COLO668 (cell line): ENCODE measurements around the gene PPM1F.
"Not testable (repeated sequence)": the region's sequence is repeated elsewhere in the genome, so short reads cannot be mapped to it uniquely, and the experiment has no call there.

Experiments
- DNase-seq: peaks from one replicate; lab custom pipeline; 2025; ENCODE audit not compliant: unreplicated experiment; lab: John Stamatoyannopoulos, UW

The PPM1F gene

DNA sequence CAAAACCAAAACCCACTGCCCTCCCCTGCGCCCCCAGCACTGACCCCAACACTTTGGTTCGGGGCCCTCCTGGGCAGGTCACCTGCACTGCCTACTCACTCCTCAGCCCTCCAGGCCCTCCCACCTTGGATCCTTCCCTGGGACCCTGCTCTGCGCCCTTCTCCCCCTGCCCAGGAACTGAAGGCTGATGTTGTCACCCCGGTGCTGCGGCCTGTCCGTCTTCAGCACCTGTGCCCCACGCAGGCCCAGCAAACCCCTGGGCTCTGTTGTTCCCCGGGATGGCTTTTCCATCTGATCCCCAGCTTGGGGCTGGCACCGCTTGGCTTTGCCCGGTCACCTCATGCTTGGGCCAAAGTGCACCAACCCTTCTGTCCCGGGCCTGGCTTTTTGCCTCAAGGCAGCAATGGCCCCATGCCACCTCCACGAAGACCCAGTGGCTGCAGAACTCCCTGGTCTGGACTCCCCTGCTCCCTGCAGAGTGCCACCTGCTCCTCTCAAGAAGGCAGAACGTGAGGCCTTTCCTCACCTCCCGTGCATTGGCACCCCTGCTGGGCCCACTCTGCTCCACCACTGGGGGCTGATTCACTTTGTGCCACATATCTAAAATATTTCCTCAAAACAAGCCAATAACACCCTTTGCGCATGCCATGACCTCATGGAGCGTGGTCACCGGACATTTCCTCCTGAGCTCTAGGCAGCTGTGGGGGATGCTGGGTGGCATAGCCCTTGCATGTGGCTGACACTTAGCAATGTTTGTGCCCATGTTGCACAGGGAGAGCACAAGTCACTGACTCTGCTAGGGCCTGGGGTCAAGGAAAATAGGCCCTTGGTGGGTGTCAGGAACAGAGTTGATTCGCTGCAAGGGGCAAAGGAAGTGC is 8.8 kb downstream of the PPM1F start:
- DNase-seq, result no peak

DNA sequence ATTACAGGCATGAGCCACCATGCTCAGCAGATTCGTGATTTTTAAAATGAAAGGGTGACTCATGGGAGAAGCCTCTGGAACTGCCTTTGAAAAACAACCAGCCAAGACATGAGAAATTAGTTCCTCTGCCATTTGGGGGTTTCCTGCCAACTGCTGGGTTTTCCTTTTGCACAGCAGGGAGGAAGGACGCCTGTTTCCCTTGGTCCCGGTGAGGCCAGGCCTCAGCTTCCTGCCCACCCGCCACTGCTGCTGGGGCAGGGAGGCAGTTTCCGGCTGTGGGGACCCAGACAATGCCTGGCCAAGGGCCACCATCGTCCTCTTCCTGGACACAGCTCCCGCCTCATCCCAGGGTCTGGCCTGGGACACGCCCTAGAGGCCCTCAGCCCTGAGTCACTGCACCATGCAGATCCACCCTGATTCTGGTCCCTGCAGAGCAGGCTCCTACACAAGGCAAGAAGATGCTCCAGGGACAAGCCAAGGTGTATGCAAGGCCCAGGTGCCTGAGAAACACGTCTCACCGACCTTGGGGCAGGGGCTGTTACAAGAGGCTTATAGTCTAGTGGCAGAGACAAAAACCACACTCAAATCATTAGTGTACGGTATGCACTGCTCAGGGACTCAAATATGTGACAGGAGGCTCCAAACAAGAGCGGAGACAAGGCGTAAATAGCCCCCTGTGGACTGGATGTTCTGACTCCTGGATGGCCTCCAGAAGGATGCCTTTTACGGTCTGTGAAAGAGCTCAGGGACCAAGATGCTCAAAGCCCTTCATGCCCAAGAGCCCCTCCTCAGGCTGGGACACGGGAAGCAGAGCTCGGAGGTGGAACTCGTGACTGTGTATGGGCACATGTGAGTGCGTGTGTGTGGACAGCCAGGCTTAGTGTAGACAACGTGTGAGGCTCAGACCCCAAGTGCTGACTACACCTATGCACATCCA is 10.0 kb downstream of the PPM1F start:
- no peak for DNase-seq

DNA sequence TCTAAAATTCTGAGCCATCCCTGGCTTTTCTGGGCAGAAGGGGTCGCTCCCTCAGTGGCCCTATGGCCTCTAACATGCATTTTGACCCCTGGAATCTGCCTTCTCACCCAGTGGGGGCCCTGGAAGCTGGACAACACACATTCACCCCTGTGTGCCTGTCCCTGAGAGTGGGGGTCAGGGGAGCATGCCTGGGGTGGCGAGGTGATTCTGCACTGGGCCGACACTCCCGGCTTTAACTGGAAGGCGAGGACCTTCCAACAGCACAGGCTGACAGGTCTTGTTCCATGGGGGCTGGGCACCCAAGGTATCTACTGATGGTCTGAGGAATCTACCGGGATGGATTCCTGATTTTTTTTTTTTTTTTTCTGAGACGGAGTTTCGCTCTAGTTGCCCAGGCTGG is 10.7 kb downstream of the PPM1F start:
- no peak for DNase-seq

DNA sequence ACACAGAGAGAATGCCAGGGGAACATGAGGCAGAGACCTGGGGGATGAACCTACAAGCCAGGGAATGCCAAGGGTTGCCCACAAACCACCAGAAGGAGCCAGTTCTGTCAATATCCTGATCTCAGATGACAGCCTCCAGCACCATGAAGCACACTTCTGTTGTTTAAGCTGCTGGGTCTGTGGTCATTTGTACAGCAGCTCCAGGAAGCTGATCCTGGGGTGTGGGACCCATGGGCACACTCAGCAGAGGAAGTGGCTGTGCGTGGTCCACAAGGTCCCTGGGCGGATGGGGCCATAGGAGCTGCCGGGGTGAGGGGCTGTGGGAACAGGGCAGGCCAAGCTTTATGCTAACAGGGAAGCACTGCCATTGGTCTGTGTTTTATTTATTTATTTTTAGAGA is 12.1 kb downstream of the PPM1F start:
- DNase-seq, result no peak

DNA sequence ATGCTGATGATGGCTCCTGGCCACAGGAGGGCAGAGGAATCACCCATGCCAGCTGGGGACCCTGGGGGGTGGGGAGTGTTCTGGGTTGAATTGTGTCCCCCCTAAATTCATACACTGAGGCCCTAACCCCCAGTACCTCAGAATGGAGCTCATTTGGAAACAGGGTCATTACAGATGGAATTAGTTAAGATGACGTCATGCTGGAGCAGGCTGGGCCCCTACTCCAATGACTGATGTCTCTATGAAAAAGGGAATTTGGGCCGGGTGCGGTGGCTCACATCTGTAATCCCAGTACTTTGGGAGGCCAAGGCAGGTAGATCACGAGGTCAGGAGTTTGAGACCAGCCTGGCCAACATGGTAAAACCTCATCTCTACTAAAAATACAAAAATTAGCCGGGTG is 12.7 kb downstream of the PPM1F start:
- DNase-seq, result not testable (repeated sequence)

DNA sequence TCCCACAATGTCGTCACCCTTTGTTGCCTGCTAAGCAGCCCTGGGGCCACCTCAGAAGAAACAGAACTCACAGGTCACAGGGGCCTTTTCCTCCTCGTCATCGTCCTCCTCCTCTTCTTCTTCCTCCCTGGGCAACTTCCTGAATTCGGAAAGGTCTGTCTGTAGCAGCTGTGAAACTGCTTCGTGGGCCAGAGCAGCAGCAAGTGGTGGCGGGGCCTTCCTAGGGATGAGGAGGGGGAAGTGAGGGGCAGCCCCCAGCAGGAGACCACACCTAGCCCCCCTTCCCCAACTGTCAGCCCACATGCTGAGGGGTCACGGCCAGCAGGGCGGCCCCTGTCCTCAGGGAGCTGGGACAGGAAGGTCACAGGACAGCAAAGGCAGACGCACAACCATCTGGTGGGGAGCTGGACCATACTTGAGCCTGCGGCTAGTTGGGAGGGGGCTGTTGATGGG is 13.2 kb downstream of the PPM1F start:
- no peak for DNase-seq

DNA sequence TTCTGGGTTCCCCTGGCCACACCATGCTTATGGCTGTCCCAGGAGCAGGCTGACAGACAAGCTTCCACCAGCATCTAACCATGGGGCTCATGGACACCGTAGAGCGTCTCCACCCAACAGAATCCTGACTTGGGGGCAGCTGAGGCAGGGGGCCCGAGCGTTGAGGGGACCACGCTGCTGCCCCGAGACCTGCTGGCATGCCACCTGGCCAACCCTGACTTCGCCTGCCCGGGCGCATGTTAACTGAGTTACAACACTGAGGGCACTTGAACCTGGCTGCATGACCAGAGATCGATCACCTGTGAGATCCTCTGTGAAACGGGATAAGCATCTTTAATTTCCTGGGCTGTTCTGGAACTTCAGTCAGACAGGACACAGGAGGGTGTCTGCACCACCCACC is 13.7 kb downstream of the PPM1F start:
- DNase-seq, result no peak

DNA sequence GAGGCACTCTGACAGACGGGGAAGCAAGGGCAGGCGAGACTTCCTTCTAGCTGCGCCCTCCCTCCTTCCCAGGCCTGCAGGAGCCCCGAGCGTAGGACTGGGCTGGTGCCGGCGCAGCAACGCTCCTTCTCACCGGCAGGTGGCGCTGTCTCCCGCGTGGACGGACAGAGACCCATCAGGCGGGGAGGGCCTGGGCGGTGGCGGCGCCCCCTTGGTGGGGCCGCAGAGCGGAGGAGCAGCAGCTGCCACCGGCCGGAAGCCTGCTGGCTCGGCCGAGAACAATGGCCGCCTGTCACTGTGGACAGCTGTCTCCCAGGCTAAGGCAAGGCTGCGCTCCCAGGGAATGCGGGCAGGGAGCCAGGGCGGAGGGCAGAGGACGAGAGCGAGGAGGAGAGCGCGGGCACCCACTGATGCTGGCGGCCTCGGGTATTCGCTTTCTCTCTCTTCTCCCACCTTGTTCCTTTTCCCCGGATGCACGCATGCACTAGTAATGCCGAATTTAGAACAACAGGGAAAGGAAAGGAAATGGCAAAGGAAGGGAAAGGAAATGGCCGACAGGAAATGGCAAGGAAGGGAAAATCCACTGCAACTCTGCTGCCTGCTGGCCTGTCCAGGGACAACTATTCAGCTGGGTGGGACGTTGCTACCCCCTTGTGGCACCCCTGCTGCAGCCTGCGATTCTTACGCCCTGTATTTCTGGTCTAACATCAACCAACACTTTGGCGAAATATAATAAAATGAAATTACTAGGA is 14.4 kb downstream of the PPM1F start:
- peak; percentile 94 for DNase-seq

DNA sequence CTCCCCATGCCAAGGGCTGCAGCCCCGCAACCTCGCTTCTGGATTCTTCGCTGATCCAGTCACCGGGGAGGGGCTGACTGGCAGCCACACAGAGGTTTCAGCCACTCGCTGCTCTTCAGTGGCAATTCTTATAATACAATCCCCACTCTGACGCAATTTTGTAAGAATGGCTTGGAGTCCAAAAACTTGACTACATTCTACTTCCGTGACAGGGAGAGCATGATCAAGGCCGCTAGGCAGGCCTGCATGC is 14.9 kb downstream of the PPM1F start:
- DNase-seq, result no peak

DNA sequence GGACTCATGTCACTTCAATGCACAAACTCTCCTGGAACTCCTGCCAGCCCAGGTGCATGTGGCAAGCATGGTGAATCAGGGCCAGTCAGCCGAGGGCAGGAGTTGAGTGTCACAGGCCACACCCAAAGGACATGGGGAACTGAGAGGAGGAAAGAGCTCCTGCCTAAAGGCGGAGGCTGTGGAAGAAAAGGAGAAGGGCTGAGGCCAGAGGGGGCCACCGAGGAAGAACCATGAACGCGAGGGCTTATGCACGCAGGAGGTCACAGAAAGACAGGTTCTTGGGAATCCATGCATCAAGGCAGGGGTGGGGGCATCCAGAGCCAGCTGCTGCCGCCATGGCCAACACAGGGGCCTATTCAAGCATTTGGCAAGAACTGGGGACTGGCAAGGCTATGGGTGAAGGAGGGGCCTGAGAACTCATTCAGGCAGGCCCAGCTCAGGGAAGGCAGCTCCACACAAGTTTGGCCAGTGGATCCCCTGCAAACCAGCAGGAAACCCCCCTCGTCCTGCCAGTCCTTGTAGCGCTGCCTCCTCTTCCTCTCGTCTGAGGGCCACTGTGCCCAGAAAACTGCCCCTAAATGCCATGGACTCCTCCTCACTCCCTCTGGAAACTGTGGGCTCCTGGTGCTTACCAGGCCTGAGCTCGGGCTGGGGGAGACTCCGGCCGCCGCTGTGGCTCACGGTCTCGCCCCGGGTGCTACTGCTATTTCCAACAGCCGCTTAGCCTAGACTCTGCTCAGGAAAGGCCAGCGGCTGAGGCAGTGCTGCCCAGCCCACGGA is 15.4 kb downstream of the PPM1F start:
- DNase-seq, result no peak

DNA sequence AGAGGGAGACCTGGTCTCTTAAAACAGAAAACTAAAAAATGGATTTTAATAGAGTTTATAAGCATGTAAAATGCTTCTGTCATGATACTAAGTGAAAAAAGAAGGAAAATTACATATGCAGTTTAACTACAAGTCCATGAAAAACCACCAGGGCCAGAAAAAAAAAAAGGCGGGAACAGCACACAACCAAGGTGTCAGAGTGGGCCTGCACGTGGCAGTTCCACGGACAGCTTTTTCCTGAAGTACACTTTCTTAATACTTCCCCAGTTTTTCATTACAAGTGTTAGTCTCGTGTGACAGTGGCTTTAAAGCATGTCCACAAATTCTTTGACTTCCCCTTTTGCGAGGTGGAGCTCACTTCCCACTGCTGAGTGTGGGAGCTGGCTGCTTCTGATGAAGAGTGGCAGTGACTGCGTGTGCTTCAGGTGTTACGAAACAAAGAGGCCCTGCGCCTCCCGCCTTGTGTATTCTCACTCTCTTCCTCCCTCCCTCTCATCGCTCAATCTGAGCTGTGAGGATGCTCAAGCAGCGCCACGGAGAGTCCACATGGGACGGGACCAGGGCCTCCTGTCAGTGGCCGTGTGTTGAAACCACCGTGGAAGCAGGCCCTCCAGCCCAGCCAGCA is 16.4 kb downstream of the PPM1F start:
- DNase-seq, result no peak

DNA sequence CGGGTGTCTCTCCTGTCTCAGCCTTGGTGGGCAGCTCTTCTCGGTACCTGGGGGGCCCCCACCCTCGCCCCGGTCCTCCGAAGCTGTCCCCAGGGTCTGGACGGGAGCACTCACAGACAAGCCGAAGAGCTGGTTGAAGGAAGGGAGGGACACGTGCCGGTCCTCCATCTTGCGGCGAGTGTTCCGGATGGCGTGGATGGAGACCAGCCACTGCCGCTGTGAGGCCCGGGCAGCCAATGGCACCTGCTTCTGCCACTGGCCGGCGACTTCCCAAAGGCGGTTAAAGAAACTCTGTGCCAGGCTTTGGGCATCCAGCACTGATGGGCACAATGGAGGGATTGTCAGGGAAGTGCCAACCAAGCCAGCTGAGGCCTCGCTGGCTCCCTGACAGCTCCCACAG is 18.7 kb downstream of the PPM1F start:
- no peak for DNase-seq

DNA sequence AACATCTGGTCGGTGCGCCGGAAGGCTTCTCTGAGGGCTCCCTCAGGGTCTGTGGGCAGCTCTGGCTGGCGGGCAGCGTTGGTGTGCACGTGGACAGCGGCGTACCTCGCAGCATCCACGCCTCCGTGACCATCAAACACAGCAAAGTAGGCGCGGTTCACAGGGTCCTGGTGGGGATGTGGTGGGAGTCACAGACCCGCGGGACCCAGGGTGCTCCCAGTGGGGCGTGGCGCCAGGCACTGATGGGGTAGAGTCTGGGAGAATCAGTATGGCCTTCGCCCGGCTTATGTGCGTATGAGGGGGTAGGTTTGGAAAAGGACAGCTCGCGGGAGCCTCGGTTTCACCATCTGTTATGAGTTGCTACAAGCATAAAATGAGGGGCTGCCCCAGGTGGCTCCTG is 19.2 kb downstream of the PPM1F start:
- no peak for DNase-seq

DNA sequence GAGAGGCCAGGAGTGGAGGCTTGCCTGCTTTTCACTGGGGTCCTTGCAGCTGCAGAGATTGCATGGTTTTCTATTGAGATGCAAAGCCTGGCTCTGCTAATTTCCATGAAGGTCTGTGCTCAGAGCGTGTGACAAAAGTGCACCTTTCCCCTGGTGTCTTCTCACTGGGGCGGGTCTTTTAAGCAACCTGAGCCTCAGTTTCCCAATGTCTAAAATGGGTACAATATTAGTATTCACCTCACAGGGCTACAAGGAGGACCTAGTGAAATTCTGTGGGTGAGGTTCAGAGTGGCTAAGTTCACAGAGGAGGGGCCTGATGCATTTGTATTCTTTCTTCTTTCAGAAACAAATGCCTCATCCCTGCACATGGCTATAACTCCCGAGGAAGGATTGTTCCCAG is 20.3 kb downstream of the PPM1F start:
- DNase-seq, result no peak

DNA sequence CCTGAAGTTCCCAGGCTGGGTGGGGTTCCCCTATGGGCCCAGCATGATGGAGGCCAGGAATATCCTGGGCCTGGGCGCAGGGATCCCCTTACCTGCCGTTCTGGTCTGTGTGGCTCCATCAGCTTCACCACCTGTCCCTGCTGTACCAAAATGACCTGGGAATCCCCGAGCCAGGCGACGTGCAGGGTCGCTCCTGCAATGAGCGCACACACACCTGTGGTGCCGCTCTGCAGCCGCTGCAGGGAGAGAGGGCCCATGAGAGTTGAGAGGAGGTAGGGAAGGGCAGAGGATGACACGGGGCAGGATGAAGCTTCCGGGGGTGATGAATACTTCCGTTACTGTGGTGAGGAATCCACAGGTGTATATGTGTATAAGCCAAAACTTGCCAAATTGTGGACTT is 21.6 kb downstream of the PPM1F start:
- no peak for DNase-seq

DNA sequence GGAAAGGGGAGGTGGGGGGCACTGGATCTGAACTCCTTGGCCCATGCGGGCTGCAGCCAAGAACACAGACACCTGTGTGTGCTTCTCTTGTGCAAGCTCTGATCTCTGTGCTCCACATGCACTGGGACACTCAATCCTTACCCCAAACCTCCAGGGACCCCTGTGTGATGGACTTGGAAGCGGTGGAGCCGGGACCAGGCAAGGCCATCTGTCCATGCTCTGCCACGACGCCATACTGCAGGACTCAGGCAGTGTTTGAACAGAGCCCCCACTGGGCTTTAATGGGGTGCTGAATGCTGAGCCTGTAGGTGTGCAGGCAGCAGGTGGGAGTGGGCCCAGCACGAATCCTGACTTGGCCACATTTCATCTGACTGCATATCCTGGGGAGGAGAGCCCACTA is 23.4 kb downstream of the PPM1F start:
- no peak for DNase-seq

DNA sequence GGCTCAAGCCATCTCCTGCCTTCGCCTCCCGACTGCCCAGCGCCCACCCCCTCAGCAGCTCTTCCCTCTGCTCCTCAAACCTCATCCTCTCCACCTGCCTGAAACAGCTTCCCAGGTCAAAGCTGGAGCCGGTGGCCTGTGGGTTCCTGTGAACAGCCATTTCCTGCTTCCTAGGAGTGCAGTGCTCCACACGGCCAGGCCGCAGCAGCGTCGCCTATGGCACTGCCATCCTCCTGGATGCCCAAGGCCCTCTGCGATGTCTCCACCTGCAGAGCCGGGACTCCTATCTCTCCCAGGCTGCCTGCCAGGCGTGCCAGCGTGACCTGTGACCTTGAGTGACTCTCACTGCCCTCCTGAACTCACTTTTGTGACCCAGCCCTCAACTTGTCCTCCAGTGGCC is 24.6 kb downstream of the PPM1F start:
- DNase-seq, result no peak

DNA sequence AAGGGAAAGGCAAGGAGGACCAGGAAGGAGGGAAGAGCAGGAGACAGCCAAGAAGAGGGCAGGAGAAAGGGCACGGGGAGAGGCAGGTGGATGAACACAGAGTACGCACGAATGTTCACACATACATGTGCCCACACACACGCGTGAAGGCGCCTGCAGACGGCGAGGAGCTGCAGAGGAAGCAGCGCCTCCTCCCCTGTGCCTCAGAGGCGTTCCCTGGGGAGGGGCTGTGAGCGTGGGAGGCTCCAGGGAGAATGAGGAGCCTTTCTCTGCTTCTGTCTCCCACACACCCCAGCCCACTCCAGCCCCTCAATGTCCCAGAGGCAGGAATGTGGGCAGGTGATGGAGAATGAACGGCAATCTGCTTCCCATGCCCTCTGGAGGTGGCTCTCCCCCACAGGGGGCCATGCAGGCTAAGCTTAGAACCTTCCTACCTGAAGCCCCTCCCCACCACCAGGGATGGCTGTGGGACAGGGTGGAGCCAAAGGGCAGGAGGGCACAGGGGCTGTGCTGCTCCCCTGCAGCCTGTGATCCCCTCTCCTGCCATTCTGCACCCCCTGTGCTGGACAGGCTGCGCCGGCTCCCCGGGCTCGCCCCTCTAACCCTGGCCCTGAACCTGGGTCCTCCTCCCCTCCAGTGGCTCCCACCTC is 25.3 kb downstream of the PPM1F start:
- DNase-seq, result no peak

DNA sequence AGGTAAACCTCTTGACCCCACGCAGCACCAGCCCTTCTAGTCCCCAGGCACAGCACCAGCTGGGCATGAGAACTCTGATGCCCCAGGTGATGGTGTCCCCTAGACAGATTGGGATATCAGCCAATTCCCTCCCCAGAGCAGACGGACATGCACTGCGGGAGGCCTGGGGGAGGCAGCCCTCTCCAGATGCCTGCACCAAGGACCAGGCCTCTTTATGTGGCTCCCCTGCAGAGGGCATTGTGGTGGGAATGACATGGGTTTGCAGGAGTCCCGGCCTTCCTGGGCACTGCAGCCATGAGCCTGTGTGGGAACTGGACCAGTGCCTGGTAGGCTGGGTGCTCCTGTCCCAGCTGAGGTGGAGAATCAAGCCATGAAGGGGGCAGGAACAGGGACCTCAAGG is 25.9 kb downstream of the PPM1F start:
- DNase-seq, result peak; percentile 27

DNA sequence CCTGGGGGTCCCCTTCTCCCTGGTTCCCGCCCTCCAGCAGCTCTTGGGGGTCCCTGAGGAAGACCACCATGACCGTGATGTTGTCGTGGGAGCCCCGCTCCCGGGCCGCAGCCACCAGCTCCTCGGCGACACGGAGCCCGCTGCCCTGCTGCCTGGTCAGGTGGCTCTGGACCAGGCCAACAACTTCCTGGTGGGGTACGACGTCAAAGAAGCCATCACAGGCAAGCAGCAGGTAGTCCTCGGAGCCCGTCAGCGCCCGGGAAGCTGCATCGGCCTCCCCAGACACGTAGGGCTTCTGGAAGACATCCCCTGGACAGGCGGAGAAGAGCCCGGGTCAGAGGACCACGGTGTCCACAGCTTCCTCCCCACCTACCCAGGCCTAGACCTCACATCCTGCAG is 29.5 kb downstream of the PPM1F start:
- DNase-seq, result no peak
